ENCODE results near the gene TRMT10A. TPM values are rescaled to one million over a fixed set of nuclear protein-coding genes. Genes with fewer than 3 reads are reported as not detected.

The TRMT10A gene
- total RNA-seq, 2 donors from 2014 or later: 2.1 to 2.6 TPM

- Histone ChIP-seq H3K4me1 (no peaks in the 10 kb centered on the region), H3K27ac (no peak overlapping the region), H3K27me3 (no peaks in the 10 kb centered on the region), H3K4me3 (no peak overlapping the region), H3K9me3 (no peaks in the 10 kb centered on the region), H3K36me3 (no peaks in the 10 kb centered on the region)
- DNase-seq (ENCODE audit: low spot score): no peak
- TF ChIP-seq CTCF (IDR thresholded peaks at IDR 0.05): no peak
These were observed 34.6 kb downstream of the TRMT10A start for GRCh38 chr4:99529228-99529627.

GRCh38 chr4:99518601-99519295 lies 45.1 kb downstream of the TRMT10A start:
- H3K36me3 ChIP-seq: no peaks in the 10 kb centered on the region
- no peak overlapping the region for H3K27ac ChIP-seq
- H3K27me3 ChIP-seq: no peaks in the 10 kb centered on the region
- no peak overlapping the region for H3K4me3 ChIP-seq
- H3K4me1 ChIP-seq: no peaks in the 10 kb centered on the region
- no peak for DNase-seq (ENCODE audit: low spot score)
- no peaks in the 10 kb centered on the region for H3K9me3 ChIP-seq
- no peak for TF ChIP-seq CTCF (IDR thresholded peaks at IDR 0.05)

- H3K9me3 ChIP-seq: no peaks in the 10 kb centered on the region
- DNase-seq (ENCODE audit: low spot score): no peak
- no peak for TF ChIP-seq CTCF (IDR thresholded peaks at IDR 0.05)
- H3K4me1 ChIP-seq: no peaks in the 10 kb centered on the region
- H3K27me3 ChIP-seq: no peaks in the 10 kb centered on the region
- H3K4me3 ChIP-seq: no peak within 1 kb of the TSS
- H3K27ac ChIP-seq: no peak within 1 kb of the TSS
- H3K36me3 ChIP-seq: no peaks in the 10 kb centered on the region
These were observed 53.1 kb downstream of the TRMT10A start, which contains the start of gene C4orf17 for GRCh38 chr4:99510721-99511120. C4orf17 (plus strand) TSS chr4:99511021; CDS start chr4:99513082, 2,061 bp downstream.

DNA sequence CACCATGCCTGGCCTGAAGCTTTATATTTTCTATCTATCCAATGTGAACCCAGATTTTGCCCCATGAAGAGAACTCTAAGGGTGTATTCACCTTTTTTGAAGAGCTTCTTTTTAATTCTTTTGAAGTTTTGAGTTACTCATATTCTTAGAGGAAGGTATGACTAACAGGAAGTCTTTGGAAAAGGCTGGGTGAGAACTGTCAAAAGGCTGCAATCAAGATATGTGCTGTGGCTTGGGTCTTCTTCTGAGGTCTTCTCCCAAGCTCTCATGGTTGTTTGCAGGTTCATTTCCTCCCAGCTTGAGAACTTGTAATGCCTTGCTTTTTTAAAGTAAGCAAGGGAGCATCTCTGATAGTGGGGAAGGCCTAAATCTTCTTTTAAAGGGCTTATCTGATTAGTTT lies 56.1 kb downstream of the TRMT10A start:
- Histone ChIP-seq H3K27ac (no peak overlapping the region), H3K4me1 (no peaks in the 10 kb centered on the region), H3K27me3 (no peaks in the 10 kb centered on the region), H3K4me3 (no peak overlapping the region), H3K9me3 (no peaks in the 10 kb centered on the region), H3K36me3 (no peaks in the 10 kb centered on the region)
- no peak for TF ChIP-seq CTCF (IDR thresholded peaks at IDR 0.05)
- DNase-seq (ENCODE audit: low spot score): no peak

GRCh38 chr4:99507349-99507748 lies 56.5 kb downstream of the TRMT10A start:
- no peak overlapping the region for H3K4me3 ChIP-seq
- no peaks in the 10 kb centered on the region for H3K9me3 ChIP-seq
- no peaks in the 10 kb centered on the region for H3K36me3 ChIP-seq
- no peak for TF ChIP-seq CTCF (IDR thresholded peaks at IDR 0.05)
- DNase-seq (ENCODE audit: low spot score): no peak
- H3K4me1 ChIP-seq: no peaks in the 10 kb centered on the region
- no peaks in the 10 kb centered on the region for H3K27me3 ChIP-seq
- H3K27ac ChIP-seq: no peak overlapping the region

- no peaks in the 10 kb centered on the region for H3K27me3 ChIP-seq
- DNase-seq (ENCODE audit: low spot score): no peak
- H3K27ac ChIP-seq: no peak overlapping the region
- no peak for TF ChIP-seq CTCF (IDR thresholded peaks at IDR 0.05)
- no peaks in the 10 kb centered on the region for H3K4me1 ChIP-seq
- no peaks in the 10 kb centered on the region for H3K9me3 ChIP-seq
- H3K36me3 ChIP-seq: no peaks in the 10 kb centered on the region
- no peak overlapping the region for H3K4me3 ChIP-seq
These were observed 57.1 kb downstream of the TRMT10A start for GRCh38 chr4:99506781-99507180.
